ENCODE data around the gene TMEM52. TPM values are rescaled to one million over a fixed set of nuclear protein-coding genes. Genes with fewer than 3 reads are reported as not detected.

The TMEM52 gene
- total and polyA plus RNA-seq, 2 donors (not counting 3 experiments of a cell fraction or from before 2014, with no cell fraction given), result 1.6 to 1.7 TPM

- Histone ChIP-seq H3K9ac (replicated peaks; ENCODE audit: extremely low read depth, insufficient read depth, low read length) (no peak overlapping the region), H3K36me3 (ENCODE audit: control insufficient read depth in 2 of 2, extremely low read depth in 1 of 2, insufficient read depth in 2 of 2, low read length in 2 of 2) (no peaks in the 10 kb centered on the region), H3K4me1 (ENCODE audit: control insufficient read depth, extremely low read depth, insufficient read depth, low read length) (no peaks in the 10 kb centered on the region), H2AFZ (ENCODE audit: low read depth, low read length) (no peak overlapping the region), H3K27me3 (ENCODE audit: control insufficient read depth in 2 of 2, insufficient read depth in 2 of 2, low read length in 2 of 2) (no peaks in the 10 kb centered on the region), H3K4me3 (replicated peaks in 1 of 3; ENCODE audit: insufficient read depth in 1 of 3, low read depth in 1 of 3, low read length in 3 of 3) (no peak overlapping the region), H3K27ac (ENCODE audit: insufficient read depth, low read depth, low read length) (no peak overlapping the region), H3K9me3 (replicated peaks; ENCODE audit: control insufficient read depth, insufficient read depth, low read length) (no peaks in the 10 kb centered on the region), H3K9me1 (replicated peaks; ENCODE audit: control insufficient read depth, extremely low read depth, insufficient read depth, low read length) (no peaks in the 10 kb centered on the region), H3K79me2 (ENCODE audit: control insufficient read depth, insufficient read depth, low read length) (no peaks in the 10 kb centered on the region), H4K20me1 (replicated peaks; ENCODE audit: control insufficient read depth, extremely low read depth, insufficient read depth, low read length) (no peaks in the 10 kb centered on the region), H3K4me2 (ENCODE audit: insufficient read depth, low read length) (no peak overlapping the region)
- FAIRE-seq (no peak), DNase-seq (ENCODE audit: low read depth, low spot score) (no peak)
- intact Hi-C loops (cut with micrococcal nuclease) (no loop called here), dilution Hi-C loops (cut with MboI; ENCODE audit: extremely low pct_ligation_motif_present, low sequenced_read_pairs) (no loop called here)
- TF ChIP-seq MYC (IDR thresholded peaks at IDR 0.05; ENCODE audit: low read depth, low read length), result no peak
- TF ChIP-seq FOS (IDR thresholded peaks at IDR 0.05; ENCODE audit: borderline replicate concordance, insufficient read depth, low read length), result no peak
- TF ChIP-seq CTCF (IDR thresholded peaks at IDR 0.05; ENCODE audit: extremely low read depth in 1 of 2, insufficient read depth in 1 of 2, low read depth in 1 of 2, low read length in 2 of 2), result no peak
- TF ChIP-seq POLR2A (IDR thresholded peaks at IDR 0.05; ENCODE audit: low read depth, low read length), result no peak
- TF ChIP-seq, protein P1, sequence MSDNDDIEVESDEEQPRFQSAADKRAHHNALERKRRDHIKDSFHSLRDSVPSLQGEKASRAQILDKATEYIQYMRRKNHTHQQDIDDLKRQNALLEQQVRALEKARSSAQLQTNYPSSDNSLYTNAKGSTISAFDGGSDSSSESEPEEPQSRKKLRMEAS (IDR thresholded peaks at IDR 0.05; ENCODE audit: insufficient read depth, insufficient read length), result no peak
- no peak for TF ChIP-seq GATA2 (IDR thresholded peaks at IDR 0.05; ENCODE audit: insufficient read depth, insufficient read length, low read depth, low read length)
- no peak for TF ChIP-seq EZH2 (IDR thresholded peaks at IDR 0.05; ENCODE audit: borderline replicate concordance, low read depth, low read length, severe bottlenecking)
- TF ChIP-seq JUN (IDR thresholded peaks at IDR 0.05; ENCODE audit: borderline replicate concordance, insufficient read depth, insufficient read length, low read depth), result no peak
- TF ChIP-seq POLR2AphosphoS5 (IDR thresholded peaks at IDR 0.05; ENCODE audit: insufficient read depth, low read depth, low read length), result no peak
- no TSS peak for BruUV-seq (replicated peaks)
- ChIA-PET POLR2A (no interaction called here), CTCF (interaction anchor here (1.0 kb wide), 1 partner anchor 15 kb away, joined by 3 read pairs; no protein-coding TSS in a partner anchor)
These were observed 5.8 kb upstream of the TMEM52 start for GRCh38 chr1:1924849-1925248.
